ENCODE data around the gene GSE1. TPM values are rescaled to one million over a fixed set of nuclear protein-coding genes. Genes with fewer than 3 reads are reported as not detected.

The GSE1 gene
- total RNA-seq, 6 experiments from 2014 or later, result 30.0 to 48.0 (median 38.8) TPM

DNA sequence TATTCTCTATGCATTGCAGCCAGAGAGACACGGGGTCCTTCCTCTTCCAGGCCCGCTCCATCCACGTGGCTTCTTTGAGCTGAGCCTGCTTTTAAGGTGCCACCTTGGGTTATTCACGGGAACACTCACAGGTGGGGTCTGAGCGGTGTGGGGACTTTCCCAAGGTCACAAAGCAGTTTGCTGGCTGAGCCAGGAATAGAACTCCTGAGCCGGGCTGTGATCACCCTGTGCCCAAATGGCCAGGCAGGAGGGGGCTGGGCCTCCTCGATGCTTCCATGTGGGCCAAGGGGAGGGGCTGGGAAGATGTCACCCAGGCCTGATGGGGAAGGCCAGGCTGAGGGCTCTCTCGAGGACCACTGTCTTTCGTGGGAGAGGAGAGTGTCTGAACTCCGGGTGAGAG is 13.0 kb upstream of the GSE1 start:
- WGBS (ENCODE audit: insufficient coverage, low coverage, low lambda C conversion rate, missing lambda C conversion rate), result 35% methylated on average over 4 of the region's 10 CpGs
- ATAC-seq, result peak in 1 of 4 donors; percentile 6
- Histone ChIP-seq H3K27me3 (no peaks in the 10 kb centered on the region), H3K36me3 (no peaks in the 10 kb centered on the region), H3K27ac (no peak overlapping the region), H3K9me3 (no peaks in the 10 kb centered on the region), H3K4me3 (no peak overlapping the region), H3K4me1 (no peaks in the 10 kb centered on the region)
- intact Hi-C loops (cut with DNase I), result no loop called here
- TF ChIP-seq, protein P1, sequence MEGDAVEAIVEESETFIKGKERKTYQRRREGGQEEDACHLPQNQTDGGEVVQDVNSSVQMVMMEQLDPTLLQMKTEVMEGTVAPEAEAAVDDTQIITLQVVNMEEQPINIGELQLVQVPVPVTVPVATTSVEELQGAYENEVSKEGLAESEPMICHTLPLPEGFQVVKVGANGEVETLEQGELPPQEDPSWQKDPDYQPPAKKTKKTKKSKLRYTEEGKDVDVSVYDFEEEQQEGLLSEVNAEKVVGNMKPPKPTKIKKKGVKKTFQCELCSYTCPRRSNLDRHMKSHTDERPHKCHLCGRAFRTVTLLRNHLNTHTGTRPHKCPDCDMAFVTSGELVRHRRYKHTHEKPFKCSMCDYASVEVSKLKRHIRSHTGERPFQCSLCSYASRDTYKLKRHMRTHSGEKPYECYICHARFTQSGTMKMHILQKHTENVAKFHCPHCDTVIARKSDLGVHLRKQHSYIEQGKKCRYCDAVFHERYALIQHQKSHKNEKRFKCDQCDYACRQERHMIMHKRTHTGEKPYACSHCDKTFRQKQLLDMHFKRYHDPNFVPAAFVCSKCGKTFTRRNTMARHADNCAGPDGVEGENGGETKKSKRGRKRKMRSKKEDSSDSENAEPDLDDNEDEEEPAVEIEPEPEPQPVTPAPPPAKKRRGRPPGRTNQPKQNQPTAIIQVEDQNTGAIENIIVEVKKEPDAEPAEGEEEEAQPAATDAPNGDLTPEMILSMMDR (IDR thresholded peaks at IDR 0.05), result no peak
- no peak for TF ChIP-seq POLR2A (IDR thresholded peaks at IDR 0.05)
- no peak for DNase-seq

DNA sequence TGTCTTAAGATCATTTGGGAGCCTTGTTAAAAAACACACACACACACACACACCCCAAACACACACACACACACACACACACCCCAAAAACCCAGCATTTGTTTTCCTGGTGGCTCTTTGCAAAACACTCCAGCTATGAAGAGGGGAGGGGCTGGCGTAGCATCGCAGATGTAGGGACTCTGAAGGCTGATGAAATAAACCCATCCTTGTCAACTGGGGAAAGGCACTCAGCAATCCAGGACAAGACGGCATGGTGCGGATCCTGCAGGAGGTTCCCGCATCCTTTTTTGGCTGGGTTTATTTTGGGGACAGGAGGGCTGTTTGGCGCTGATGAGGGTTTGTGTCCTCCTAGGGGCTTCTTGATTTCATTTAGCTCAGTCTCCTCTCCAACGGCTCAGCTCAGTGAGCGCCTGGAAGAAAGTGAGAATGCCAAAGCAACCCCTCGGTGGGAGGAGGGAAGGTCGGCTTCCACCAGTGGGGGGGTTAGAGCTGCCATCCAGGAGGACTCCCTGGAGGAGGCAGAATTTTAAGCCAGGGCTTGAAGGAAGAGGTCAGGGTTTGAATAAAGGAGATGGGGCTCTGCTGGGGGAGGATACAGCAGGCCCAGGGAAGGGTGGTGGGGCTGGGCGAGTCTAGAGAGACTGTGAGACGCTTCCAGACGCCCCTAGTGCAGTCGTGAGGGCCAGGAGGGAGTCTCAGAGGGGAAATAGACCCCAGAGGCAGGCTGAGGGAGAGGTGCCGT is 12.4 kb upstream of the GSE1 start:
- no peaks in the 10 kb centered on the region for H3K36me3 ChIP-seq
- no peaks in the 10 kb centered on the region for H3K27me3 ChIP-seq
- no peaks in the 10 kb centered on the region for H3K9me3 ChIP-seq
- no peaks in the 10 kb centered on the region for H3K4me1 ChIP-seq
- no peak for TF ChIP-seq POLR2A (IDR thresholded peaks at IDR 0.05)
- TF ChIP-seq, protein P1 (IDR thresholded peaks at IDR 0.05), result no peak
- ATAC-seq, result no peak
- DNase-seq, result no peak
- no peak overlapping the region for H3K27ac ChIP-seq
- 92% methylated on average over 8 of the region's 15 CpGs for WGBS (ENCODE audit: insufficient coverage, low coverage, low lambda C conversion rate, missing lambda C conversion rate)
- no peak overlapping the region for H3K4me3 ChIP-seq
- intact Hi-C loops (cut with DNase I), result no loop called here

DNA sequence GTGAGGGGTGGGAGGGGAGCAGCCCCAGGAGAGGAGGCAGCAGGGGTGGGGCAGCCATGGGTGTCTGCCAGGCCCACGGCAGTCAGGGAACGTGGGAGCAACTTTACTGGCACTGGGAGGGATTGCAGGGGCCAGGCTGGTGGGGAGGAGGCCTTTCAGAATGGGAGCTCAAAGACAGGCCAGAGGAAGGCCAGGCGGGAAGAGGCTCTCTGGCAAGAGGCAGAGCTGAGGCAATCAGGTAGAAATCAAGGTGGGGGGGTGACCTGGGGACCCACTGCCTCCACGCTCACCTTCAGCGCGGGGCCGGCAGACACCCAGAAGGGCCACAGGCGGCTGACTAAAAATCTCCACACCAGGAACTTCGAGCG is 11.9 kb upstream of the GSE1 start:
- ATAC-seq (peak in 1 of 4 donors; percentile 5), DNase-seq (no peak)
- WGBS (ENCODE audit: insufficient coverage, low coverage, low lambda C conversion rate, missing lambda C conversion rate), result 87% methylated on average over 10 of the region's 10 CpGs
- TF ChIP-seq, protein P1 (IDR thresholded peaks at IDR 0.05), result no peak
- no peak for TF ChIP-seq POLR2A (IDR thresholded peaks at IDR 0.05)
- Histone ChIP-seq H3K36me3 (no peaks in the 10 kb centered on the region), H3K27ac (no peak overlapping the region), H3K4me3 (no peak overlapping the region), H3K9me3 (no peaks in the 10 kb centered on the region), H3K27me3 (no peaks in the 10 kb centered on the region), H3K4me1 (no peaks in the 10 kb centered on the region)
- intact Hi-C loops (cut with DNase I), result no loop called here

DNA sequence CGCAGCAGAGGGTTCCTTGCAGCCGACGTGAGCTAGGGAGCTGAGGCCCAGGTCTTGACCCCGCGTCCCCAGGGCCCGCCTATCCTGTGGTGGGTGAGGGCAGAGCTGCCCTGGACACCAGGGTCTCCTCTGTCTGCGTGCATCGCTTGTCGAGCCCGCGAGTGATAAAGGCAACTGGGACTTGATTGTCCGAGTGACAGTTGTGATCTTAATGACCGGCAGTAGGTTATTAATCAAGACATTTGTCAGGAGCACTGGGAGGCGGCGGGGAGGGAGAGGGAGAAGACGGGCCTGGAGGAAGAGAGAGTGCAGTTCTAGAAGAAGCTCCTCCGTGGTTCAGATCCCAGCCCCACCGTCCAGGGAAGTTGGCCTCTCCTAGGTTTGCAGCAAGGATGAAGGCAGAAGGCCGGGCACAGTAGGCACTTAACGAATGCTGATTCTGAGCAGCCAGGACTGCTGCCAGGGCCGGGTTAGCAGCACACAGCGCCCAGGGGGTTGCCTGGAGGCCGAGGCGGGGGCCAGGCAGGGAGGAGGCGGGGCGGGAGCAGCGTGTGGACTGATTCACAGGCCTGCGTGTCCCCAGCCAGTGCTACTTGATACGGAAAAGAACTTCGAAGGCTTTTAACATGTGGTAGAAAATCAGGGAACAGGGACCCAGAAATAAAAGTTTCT is 11.3 kb upstream of the GSE1 start:
- no peak for TF ChIP-seq POLR2A (IDR thresholded peaks at IDR 0.05)
- TF ChIP-seq, protein P1 (IDR thresholded peaks at IDR 0.05), result no peak
- Histone ChIP-seq H3K9me3 (no peaks in the 10 kb centered on the region), H3K27ac (no peak overlapping the region), H3K36me3 (no peaks in the 10 kb centered on the region), H3K27me3 (no peaks in the 10 kb centered on the region), H3K4me3 (no peak overlapping the region), H3K4me1 (no peaks in the 10 kb centered on the region)
- DNase-seq (no peak), ATAC-seq (peak in 1 of 4 donors; percentile 7)
- WGBS (ENCODE audit: insufficient coverage, low coverage, low lambda C conversion rate, missing lambda C conversion rate), result 84% methylated on average over 20 of the region's 30 CpGs
- intact Hi-C loops (cut with DNase I), result no loop called here

Data from right lobe of liver (tissue), 6 donors.